Prostate gland (tissue), 2 donors: Measurements from ENCODE around the gene LHB. TPM values are rescaled to one million over a fixed set of nuclear protein-coding genes. Genes with fewer than 3 reads are reported as not detected.

Experiments
- DNase-seq: peaks from one replicate; pipeline ENCODE4 v3.0.0-alpha.2; 2019; ENCODE audit warnings: low spot score
- H3K27ac ChIP-seq, 2 donors: fragments of 200-600 bp; sonication (generic); 2 replicates each; pipeline ENCODE4 v1.5.1; 2017 to 2019
- H3K27me3 ChIP-seq: fragments of 200-600 bp; sonication (generic); replicated peaks from 2 replicates; pipeline ENCODE4 v1.5.1; 2019; ENCODE audit not compliant: insufficient read depth
- H3K36me3 ChIP-seq, 2 donors: fragments of 200-600 bp; sonication (generic); 1 replicate in 1 of 2; 2 replicates in 1 of 2; pipeline versions ENCODE4 v1.5.1 to v1.8.1; 2017 to 2019
- H3K4me1 ChIP-seq: fragments of 200-600 bp; sonication (generic); replicated peaks from 2 replicates; pipeline ENCODE4 v1.5.1; 2019
- H3K4me3 ChIP-seq, 2 donors: fragments of 200-600 bp; sonication (generic); 2 replicates each; pipeline ENCODE4 v1.5.1; 2017 to 2019
- H3K9me3 ChIP-seq: fragments of 200-600 bp; sonication (generic); 2 replicates; pipeline ENCODE4 v1.5.1; 2017
- POLR2A ChIP-seq: fragments of 450-650 bp; IDR thresholded peaks from one replicate; pipeline ENCODE4 v1.6.1; 2016; ENCODE audit warnings: antibody characterized with exemption, mild to moderate bottlenecking
- POLR2AphosphoS5 ChIP-seq: sonication (generic); formaldehyde crosslinking; IDR thresholded peaks from one replicate; pipeline ENCODE4 v1.6.1; 2017; ENCODE audit warnings: antibody characterized with exemption
- whole genome bisulfite sequencing: methylation state at CpG from one replicate; pipeline ENCODE4 v1.1.5; 2018; 5-methylcytosine and 5-hydroxymethylcytosine counted together
- intact Hi-C: fragments of 100-400 bp; cut with DNase I; formaldehyde crosslinking; loops from one replicate; pipeline ENCODE4 v1.14.2; 2022
- total RNA-seq, 2 donors: library from RNA; depleted of rRNA; stranded (reverse); fragments of >200 nt; gene quantifications; one replicate each; pipeline ENCODE4 v1.1.0, GENCODE V29; 2016
- TF ChIP-seq, protein P1 (sequence below), 4 experiments: fragments of 200-600 bp in 2 of 4; fragments of 450-650 bp in 2 of 4; sonication (generic) in 2 of 4; IDR thresholded peaks; 1 replicate in 3 of 4; 2 replicates in 1 of 4; pipeline ENCODE4 v1.5.1; 2016 to 2019; ENCODE audit warnings: antibody characterized with exemption in 4 of 4, mild to moderate bottlenecking in 2 of 4, moderate library complexity in 2 of 4

LHB gene
- total RNA-seq, 2 donors from 2014 or later = 5.2 TPM; not detected in 1

DNA sequence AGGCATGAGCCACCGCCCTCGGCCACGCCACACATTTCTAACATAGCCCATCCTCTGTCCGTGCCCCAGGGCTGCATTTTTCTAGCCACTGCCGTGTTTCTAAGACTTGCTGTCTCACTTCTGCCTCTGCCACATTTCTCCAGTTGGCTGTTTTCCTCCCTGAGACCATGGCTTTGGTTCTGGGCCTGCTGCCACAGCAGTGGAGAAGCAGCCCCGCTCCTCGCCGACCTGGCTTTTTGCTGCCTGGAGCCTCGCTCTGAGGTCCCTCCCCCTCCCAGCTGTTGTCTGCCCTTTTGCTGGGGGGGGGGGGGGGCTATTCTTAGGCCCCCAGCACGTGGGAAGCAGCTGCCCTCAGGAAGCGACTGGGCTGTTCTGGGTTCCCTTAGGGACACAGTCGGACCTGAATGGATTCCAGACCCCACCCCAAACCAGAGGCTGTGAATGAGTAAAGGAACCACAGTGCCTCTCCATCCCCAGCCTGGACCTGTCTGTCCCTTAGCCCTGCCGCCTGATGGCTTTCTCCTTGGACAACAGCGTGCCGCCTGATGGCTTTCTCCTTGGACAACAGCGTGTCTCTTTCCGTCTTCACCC is 27.1 kb downstream of the LHB start:
- no peak overlapping the region for H3K4me3 ChIP-seq
- no peaks in the 10 kb centered on the region for H3K27me3 ChIP-seq
- DNase-seq = no peak
- 80% methylated on average over 17 of the region's 17 CpGs for WGBS
- no peak for TF ChIP-seq POLR2A
- TF ChIP-seq, protein P1, sequence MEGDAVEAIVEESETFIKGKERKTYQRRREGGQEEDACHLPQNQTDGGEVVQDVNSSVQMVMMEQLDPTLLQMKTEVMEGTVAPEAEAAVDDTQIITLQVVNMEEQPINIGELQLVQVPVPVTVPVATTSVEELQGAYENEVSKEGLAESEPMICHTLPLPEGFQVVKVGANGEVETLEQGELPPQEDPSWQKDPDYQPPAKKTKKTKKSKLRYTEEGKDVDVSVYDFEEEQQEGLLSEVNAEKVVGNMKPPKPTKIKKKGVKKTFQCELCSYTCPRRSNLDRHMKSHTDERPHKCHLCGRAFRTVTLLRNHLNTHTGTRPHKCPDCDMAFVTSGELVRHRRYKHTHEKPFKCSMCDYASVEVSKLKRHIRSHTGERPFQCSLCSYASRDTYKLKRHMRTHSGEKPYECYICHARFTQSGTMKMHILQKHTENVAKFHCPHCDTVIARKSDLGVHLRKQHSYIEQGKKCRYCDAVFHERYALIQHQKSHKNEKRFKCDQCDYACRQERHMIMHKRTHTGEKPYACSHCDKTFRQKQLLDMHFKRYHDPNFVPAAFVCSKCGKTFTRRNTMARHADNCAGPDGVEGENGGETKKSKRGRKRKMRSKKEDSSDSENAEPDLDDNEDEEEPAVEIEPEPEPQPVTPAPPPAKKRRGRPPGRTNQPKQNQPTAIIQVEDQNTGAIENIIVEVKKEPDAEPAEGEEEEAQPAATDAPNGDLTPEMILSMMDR (IDR thresholded peaks at IDR 0.05) = no peak
- no peak for TF ChIP-seq POLR2AphosphoS5
- no peaks in the 10 kb centered on the region for H3K9me3 ChIP-seq
- peaks cover 19% of the 10 kb centered on the region for H3K4me1 ChIP-seq
- no peak overlapping the region for H3K27ac ChIP-seq
- no peaks in the 10 kb centered on the region for H3K36me3 ChIP-seq
- intact Hi-C loops = no loop called here

DNA sequence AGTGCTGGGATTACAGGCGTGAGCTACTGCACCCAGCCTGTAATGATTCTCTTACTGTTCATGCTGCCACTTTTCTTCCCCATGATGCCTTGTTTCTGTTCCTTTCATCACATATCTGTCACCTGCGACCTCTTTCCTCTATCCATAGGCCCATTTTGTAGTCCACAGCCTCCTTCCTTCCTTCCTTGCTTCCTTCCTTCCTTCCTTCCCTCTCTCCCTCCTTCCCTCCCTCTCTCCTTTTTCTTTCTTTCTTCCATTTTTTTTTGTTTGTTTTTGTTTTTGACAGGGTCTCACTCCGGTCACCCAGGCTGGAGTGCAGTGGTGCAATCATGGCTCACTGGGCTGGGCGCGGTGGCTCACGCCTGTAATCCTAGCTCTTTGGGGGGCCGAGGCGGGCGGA is 28.0 kb downstream of the LHB start:
- WGBS = 96% methylated on average over 9 of the region's 9 CpGs
- H3K36me3 ChIP-seq = no peaks in the 10 kb centered on the region

DNA sequence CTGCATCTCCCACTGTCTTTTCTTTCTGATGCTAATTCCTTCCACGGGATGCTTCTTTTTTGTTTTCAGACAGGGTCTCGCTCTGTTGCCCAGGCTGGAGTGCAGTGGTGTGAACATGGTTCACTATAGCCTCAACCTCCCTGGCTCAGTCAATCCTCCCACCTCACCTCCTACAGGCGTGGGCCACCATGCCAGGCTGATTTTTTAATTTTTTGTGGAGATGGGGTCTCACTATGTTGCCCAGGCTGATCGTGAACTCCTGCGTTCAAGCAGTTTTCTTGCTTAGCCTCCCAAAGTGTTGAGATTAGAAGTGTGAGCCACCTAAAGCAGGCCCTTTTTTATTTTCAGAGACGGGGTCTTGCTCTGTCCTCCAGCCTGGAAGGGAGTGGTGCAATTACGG is 28.6 kb downstream of the LHB start:
- Histone ChIP-seq H3K4me1 (peaks cover 13% of the 10 kb centered on the region), H3K27me3 (no peaks in the 10 kb centered on the region), H3K4me3 (no peak overlapping the region), H3K27ac (no peak overlapping the region), H3K36me3 (no peaks in the 10 kb centered on the region), H3K9me3 (no peaks in the 10 kb centered on the region)
- 93% methylated on average over 7 of the region's 7 CpGs for WGBS
- no peak for TF ChIP-seq POLR2AphosphoS5
- TF ChIP-seq, protein P1 (IDR thresholded peaks at IDR 0.05) = no peak
- no peak for TF ChIP-seq POLR2A
- no peak for DNase-seq
- intact Hi-C loops = no loop called here

More for the DNA sequence above, 28.0 kb downstream of the LHB start:
- no peaks in the 10 kb centered on the region for H3K27me3 ChIP-seq
- H3K4me1 ChIP-seq = peaks cover 13% of the 10 kb centered on the region
- no peak for TF ChIP-seq POLR2AphosphoS5
- no peak for TF ChIP-seq POLR2A
- TF ChIP-seq, protein P1 (IDR thresholded peaks at IDR 0.05) = no peak
- no peaks in the 10 kb centered on the region for H3K9me3 ChIP-seq
- no peak overlapping the region for H3K27ac ChIP-seq
- DNase-seq = no peak
- H3K4me3 ChIP-seq = no peak overlapping the region
- intact Hi-C loops = no loop called here

DNA sequence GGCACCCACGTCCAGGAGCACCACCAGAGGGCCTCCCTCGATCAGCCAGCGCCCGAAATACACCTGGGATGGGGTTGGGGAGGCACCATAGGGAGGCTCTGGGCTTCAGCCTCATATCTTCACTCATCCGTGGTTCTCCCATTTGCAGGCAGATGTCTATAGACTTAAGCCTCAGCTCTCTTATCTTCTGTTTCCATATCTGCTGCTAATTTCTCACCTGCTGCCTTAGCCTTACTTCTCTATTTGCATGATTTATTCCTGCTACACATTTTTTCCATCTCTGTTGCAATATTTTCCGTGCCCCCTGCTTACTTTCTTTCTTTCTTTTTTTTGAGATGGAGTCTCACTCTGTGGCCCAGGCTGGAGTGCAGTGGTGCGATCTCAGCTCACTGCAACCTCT is 29.6 kb downstream of the LHB start:
- no peaks in the 10 kb centered on the region for H3K9me3 ChIP-seq
- no peak for DNase-seq
- H3K4me3 ChIP-seq = no peak overlapping the region
- H3K27ac ChIP-seq = no peak overlapping the region
- H3K4me1 ChIP-seq = peaks cover 13% of the 10 kb centered on the region
- 86% methylated on average over 7 of the region's 7 CpGs for WGBS
- peaks cover 0 to 4% of the 10 kb centered on the region in 2 donors for H3K36me3 ChIP-seq
- intact Hi-C loops = no loop called here
- TF ChIP-seq, protein P1 (IDR thresholded peaks at IDR 0.05) = no peak
- TF ChIP-seq POLR2AphosphoS5 = no peak
- TF ChIP-seq POLR2A = no peak
- no peaks in the 10 kb centered on the region for H3K27me3 ChIP-seq

DNA sequence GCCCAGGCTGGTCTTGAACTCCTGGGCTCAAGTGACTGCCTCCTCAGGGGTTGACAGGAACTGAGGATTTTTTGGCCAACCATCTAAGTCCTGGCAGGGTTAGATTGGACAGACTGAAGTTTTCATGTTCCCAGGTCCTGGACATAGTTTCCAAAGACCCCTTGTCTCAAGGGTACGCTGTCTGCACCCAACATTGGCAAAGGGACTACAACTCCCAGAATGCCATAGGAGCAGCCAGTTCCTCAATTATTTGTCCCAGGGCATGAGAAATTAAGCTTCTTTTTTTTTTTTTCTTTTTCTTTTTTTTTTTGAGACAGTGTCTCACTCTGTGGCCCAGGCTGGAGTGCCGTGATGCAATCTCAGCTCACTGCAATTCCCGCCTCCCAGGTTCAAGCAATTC is 30.7 kb downstream of the LHB start:
- no peak overlapping the region for H3K27ac ChIP-seq
- no peaks in the 10 kb centered on the region for H3K9me3 ChIP-seq
- no peak for DNase-seq
- H3K4me3 ChIP-seq = no peak overlapping the region
- H3K36me3 ChIP-seq = peaks cover 0 to 4% of the 10 kb centered on the region in 2 donors
- intact Hi-C loops = no loop called here
- TF ChIP-seq, protein P1 (IDR thresholded peaks at IDR 0.05) = no peak
- H3K4me1 ChIP-seq = peaks cover 7% of the 10 kb centered on the region
- H3K27me3 ChIP-seq = no peaks in the 10 kb centered on the region
- 90% methylated on average over 3 of the region's 3 CpGs for WGBS
